Testis (tissue), 3 donors: Measurements from ENCODE around the gene CDYL. TPM values are rescaled to one million over a fixed set of nuclear protein-coding genes. Genes with fewer than 3 reads are reported as not detected.

Experiments used
- DNase-seq: peaks from one replicate; pipeline ENCODE4 v3.0.0-alpha.2; 2019
- H3K27ac ChIP-seq, 2 donors: fragments of 200-600 bp; sonication (generic); one replicate each; pipeline ENCODE4 v1.5.1; 2019
- H3K27me3 ChIP-seq: fragments of 200-600 bp; sonication (generic); one replicate; pipeline ENCODE4 v1.5.1; 2019
- H3K36me3 ChIP-seq: fragments of 200-600 bp; sonication (generic); one replicate; pipeline ENCODE4 v1.5.1; 2017; ENCODE audit warnings: low read depth; ENCODE audit errors: missing control alignments
- H3K4me1 ChIP-seq: fragments of 200-600 bp; sonication (generic); one replicate; pipeline ENCODE4 v1.5.1; 2019
- H3K4me3 ChIP-seq, 2 donors: fragments of 200-600 bp; sonication (generic); one replicate each; pipeline ENCODE4 v1.5.1; 2017 to 2019
- H3K9me3 ChIP-seq: fragments of 200-600 bp; sonication (generic); one replicate; pipeline ENCODE4 v1.5.1; 2017
- POLR2A ChIP-seq: fragments of 450-650 bp; IDR thresholded peaks from one replicate; pipeline ENCODE4 v1.6.1; 2017; ENCODE audit warnings: antibody characterized with exemption, mild to moderate bottlenecking, moderate library complexity
- WGBS, 2 donors: methylation state at CpG; one replicate each; pipeline ENCODE4 v1.1.5; 2018; 5-methylcytosine and 5-hydroxymethylcytosine counted together
- intact Hi-C: fragments of 100-400 bp; cut with DNase I; formaldehyde crosslinking; loops from one replicate; pipeline ENCODE4 v1.15.1; 2023; ENCODE audit warnings: low total_unique reads
- polyA plus RNA-seq: library from polyadenylated mRNA; stranded (reverse); fragments of 350-450 nt; fragmentation: Illumina TruSeq; extraction: RNeasy Lipid Tissue Mini Kit (QIAGEN cat#74804); gene quantifications from one replicate; pipeline ENCODE4 v1.2.3, GENCODE V29; 2014; ENCODE audit warnings: low read depth, low replicate concordance; ENCODE audit not compliant: insufficient read depth
- total RNA-seq, 2 donors: library from RNA; depleted of rRNA; stranded (reverse); fragments of >200 nt; gene quantifications; one replicate each; pipeline ENCODE4 v1.2.3, GENCODE V29; 2016
- TF ChIP-seq, protein P1 (sequence below), 3 experiments: fragments of 450-650 bp in 2 of 3; fragments of 200-600 bp in 1 of 3; sonication (generic) in 1 of 3; IDR thresholded peaks; one replicate each; pipeline ENCODE4 v1.5.1; 2016 to 2019; ENCODE audit warnings: antibody characterized with exemption in 3 of 3, mild to moderate bottlenecking in 2 of 3, moderate library complexity in 1 of 3

CDYL gene
- total and polyA plus RNA-seq, 3 donors from 2014 or later: 26.8 to 72.8 (median 46.3) TPM

DNA sequence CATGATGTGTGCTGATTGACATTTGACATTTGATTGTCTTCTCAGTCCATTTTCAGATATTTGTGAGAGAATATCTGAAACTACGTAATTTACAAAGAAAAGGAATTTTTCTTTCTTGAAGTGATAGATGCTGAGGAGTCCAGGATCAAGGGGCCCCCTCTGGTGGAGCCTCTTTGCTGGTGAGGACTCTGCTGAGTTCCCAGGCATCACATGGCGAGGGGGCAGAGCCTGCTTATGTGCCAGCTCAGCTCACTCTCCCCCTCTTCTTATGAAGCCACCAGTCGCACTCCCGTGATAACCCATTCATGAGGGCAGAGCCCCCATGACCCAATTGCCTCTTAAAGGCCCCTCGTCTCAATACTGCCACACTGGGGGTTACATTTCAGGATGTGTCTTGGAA, 136.4 kb downstream of the CDYL start:
- 84 to 85% methylated on average over 5 of the region's 5 CpGs for WGBS, 2 donors
- Histone ChIP-seq H3K36me3 (no peaks in the 10 kb centered on the region), H3K27me3 (no peaks in the 10 kb centered on the region), H3K9me3 (no peaks in the 10 kb centered on the region), H3K4me3 (no peak overlapping the region), H3K4me1 (no peaks in the 10 kb centered on the region), H3K27ac (no peak overlapping the region)
- intact Hi-C loops: no loop called here
- TF ChIP-seq, protein P1, sequence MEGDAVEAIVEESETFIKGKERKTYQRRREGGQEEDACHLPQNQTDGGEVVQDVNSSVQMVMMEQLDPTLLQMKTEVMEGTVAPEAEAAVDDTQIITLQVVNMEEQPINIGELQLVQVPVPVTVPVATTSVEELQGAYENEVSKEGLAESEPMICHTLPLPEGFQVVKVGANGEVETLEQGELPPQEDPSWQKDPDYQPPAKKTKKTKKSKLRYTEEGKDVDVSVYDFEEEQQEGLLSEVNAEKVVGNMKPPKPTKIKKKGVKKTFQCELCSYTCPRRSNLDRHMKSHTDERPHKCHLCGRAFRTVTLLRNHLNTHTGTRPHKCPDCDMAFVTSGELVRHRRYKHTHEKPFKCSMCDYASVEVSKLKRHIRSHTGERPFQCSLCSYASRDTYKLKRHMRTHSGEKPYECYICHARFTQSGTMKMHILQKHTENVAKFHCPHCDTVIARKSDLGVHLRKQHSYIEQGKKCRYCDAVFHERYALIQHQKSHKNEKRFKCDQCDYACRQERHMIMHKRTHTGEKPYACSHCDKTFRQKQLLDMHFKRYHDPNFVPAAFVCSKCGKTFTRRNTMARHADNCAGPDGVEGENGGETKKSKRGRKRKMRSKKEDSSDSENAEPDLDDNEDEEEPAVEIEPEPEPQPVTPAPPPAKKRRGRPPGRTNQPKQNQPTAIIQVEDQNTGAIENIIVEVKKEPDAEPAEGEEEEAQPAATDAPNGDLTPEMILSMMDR (IDR thresholded peaks at IDR 0.05): no peak
- TF ChIP-seq POLR2A: no peak
- DNase-seq: no peak

DNA sequence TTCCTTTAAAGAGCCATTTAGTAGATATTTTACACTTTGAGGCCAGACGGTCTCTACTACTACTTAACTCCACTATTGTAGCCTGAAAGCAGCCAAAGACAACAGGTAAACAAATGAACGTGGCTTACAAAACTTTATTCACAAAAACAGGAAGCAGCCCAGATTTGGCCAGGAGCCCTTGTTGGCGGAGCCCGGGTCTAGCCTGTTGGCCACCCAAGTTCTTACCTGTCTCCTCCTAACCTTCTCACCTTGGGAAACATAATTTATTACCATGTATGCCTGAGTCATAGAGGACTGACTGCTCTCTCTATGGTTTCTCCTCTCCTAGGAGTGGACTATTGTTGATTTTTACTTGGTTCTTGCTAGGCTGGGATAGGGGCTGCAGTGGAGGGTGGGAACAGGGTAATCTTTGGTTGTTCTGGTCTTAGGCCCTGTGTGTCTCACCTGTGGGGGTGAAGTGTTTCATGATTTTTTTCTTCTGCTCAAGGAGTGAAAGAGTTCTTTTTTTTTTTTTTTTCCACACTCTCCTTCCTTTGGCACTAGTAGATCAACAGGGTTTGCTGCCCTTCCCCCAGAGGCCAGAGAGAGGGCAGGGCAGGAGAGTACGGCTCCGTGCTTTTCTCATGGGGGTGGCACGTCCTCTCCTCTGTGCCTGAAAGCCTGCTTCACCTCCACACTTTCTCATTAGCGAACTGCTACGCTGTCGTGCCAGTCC, 137.7 kb downstream of the CDYL start:
- intact Hi-C loops: no loop called here
- 62 to 64% methylated on average over 10 of the region's 10 CpGs for WGBS, 2 donors
- no peak for TF ChIP-seq POLR2A
- TF ChIP-seq, protein P1 (IDR thresholded peaks at IDR 0.05): no peak
- H3K27me3 ChIP-seq: no peaks in the 10 kb centered on the region
- H3K36me3 ChIP-seq: no peaks in the 10 kb centered on the region
- no peak overlapping the region for H3K27ac ChIP-seq
- DNase-seq: no peak
- no peaks in the 10 kb centered on the region for H3K4me1 ChIP-seq
- H3K4me3 ChIP-seq: no peak overlapping the region
- no peaks in the 10 kb centered on the region for H3K9me3 ChIP-seq

- Histone ChIP-seq H3K36me3 (no peaks in the 10 kb centered on the region), H3K27ac (no peak overlapping the region), H3K4me1 (no peaks in the 10 kb centered on the region), H3K9me3 (no peaks in the 10 kb centered on the region), H3K4me3 (no peak overlapping the region), H3K27me3 (no peaks in the 10 kb centered on the region)
- TF ChIP-seq, protein P1 (IDR thresholded peaks at IDR 0.05): no peak
- TF ChIP-seq POLR2A: no peak
- WGBS, 2 donors: 53 to 70% methylated on average over 11 to 14 of the region's 14 CpGs
- DNase-seq: no peak
- intact Hi-C loops: no loop called here
Observed at GRCh38 chr6:4914420-4915159, 138.4 kb downstream of the CDYL start.

DNA sequence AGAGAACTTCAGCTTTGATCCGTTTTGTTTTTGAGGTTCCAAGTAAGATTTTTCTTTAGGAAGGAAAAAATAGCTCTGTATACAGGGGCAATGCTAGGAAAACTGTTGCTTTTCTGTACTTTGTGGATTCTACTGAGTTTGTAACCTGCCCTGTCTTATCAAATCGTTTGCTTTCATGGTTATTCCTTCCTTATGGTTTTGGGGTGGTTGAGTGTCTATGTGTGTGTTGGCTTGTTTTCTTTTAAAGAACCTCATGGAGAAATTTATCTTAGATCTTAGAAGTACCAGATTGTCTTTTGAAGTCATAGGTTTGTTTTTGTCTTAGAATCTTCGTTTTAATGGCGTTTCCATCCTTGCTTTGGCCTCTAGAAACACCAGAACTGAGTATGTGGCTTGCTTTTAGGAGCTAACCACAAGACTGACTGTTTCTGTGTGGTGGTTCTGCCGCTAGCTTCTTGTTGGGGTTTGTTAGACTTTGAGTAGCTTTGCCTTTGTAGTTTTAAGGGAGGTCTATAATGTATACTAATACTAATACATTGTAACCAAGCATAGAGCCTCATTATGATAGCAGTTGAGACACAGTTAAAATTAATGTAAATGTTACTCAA, 140.9 kb downstream of the CDYL start:
- H3K27me3 ChIP-seq: no peaks in the 10 kb centered on the region
- no peak overlapping the region for H3K27ac ChIP-seq
- no peak for TF ChIP-seq POLR2A
- TF ChIP-seq, protein P1 (IDR thresholded peaks at IDR 0.05): no peak
- no peaks in the 10 kb centered on the region for H3K4me1 ChIP-seq
- no peak for DNase-seq
- no peak overlapping the region for H3K4me3 ChIP-seq
- no peaks in the 10 kb centered on the region for H3K36me3 ChIP-seq
- intact Hi-C loops: no loop called here
- no peaks in the 10 kb centered on the region for H3K9me3 ChIP-seq
- WGBS, 2 donors: 57 to 75% methylated on average over 5 of the region's 5 CpGs
